ENCODE measurements around the gene TUBB4A.

DNA sequence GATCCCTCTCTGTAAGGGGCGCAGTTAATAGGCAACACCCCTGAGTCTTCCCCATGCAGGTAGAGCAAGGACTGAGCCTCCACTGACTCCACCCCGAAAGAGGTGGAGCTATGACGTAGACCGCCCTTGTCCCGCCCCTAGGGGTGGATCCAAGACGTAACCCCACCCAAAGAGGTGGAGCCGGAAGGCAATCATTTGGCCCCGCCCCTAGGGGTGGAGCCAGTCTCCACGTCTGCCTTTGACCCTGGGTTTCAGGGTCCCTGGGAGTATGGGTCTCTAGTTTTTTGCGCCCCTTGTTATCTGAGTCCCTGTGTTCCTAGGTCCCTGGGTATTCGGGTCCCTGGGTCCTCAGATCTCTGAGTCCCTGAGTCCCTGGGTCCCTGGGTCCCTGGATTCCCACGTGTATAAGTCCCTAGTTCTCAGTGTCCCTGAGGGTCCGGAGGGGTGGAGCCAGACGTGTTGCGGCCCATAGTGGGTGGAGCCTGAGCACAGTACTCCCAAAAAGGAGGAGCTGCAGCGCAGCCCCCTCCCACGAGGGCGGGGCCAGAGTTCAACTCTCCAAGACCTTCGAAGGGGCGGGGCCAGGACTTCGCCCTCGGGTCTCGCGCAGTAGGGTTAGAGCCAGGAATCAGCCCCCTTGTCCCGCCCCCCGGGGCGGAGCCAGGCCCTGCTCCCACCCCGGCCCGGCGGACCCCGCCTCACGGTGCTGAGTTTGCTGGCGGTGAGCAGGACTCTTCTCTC is 25.8 kb downstream of the TUBB4A start:
- TF ChIP-seq CTCF (IDR thresholded peaks at IDR 0.05) (no peak), POLR2A (IDR thresholded peaks at IDR 0.05) (no peak)

All from heart left ventricle (tissue), 13 donors.